SW 1271 (cell line): Measurements from ENCODE around the gene VSIG8.
"Not testable (repeated sequence)": the region's sequence is repeated elsewhere in the genome, so short reads cannot be mapped to it uniquely, and the experiment has no call there.

Experiments
- DNase-seq, 2 experiments: peaks; one replicate each; lab custom pipeline; 2025; lab: John Stamatoyannopoulos, UW

Gene VSIG8

GRCh38 chr1:159862557-159862956, at the start of gene VSIG8:
Gene VSIG8 (minus strand): TSS chr1:159862657. CDS start chr1:159862521, 136 bp downstream.
- no peak for DNase-seq

DNA sequence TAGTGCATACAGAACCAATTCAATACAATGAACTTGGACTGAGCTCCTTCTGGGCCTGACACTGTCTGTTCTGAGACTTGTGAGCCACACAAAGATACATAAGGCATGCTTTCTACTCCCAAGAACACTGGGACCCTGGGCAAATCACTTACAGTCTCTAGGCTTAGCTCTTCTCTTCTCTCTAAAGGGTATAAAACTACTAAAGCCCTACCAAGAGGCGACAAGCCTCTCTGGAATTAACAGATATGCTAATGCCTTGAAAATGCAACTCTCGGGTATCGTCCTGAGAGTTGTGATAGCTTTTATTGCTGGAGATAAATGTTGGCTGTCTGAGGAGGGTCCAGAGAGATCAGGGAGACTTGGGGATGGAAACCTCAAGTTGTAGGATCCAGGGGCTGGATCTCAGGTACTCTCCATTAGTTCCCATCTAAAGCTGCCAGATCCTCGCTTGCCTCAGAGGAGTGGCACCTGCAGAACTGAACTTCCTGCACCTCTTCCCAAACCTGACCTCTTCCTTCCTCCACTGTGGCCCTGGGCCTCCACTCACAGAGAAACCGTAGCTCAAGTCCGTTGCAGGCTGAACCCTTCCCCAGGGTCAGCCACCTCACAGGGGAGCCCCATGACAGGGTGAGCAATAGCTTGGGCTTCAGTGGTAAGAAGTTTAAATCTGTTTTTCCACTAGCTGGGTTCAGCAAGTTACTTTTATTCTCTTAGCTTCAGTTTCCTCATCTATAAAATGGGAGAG, 49.0 kb upstream of the VSIG8 start:
- no peak for DNase-seq

- DNase-seq, result no peak
Measured at GRCh38 chr1:159908031-159908940, 45.8 kb upstream of the VSIG8 start.

- no peak for DNase-seq
Measured at GRCh38 chr1:159906960-159907359, 44.5 kb upstream of the VSIG8 start.

DNA sequence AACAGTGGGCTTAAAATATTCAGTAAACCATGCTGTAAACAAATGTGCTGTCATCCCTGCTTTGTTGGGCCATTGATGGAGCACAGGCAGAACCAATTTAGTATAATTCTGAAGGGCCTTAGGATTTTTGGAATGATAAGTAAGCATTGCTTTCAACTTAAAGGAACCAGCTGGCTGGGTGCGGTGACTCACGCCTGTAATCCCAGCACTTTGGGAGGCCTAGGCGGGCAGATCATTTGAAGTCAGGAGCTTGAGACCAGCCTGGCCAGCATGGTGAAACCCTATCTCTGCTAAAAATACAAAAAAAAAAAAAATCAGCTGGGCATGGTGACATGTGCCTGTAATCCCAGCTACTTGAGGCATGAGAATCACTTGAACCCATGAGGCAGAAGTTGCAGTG, 41.6 kb upstream of the VSIG8 start:
- not testable (repeated sequence) for DNase-seq

DNA sequence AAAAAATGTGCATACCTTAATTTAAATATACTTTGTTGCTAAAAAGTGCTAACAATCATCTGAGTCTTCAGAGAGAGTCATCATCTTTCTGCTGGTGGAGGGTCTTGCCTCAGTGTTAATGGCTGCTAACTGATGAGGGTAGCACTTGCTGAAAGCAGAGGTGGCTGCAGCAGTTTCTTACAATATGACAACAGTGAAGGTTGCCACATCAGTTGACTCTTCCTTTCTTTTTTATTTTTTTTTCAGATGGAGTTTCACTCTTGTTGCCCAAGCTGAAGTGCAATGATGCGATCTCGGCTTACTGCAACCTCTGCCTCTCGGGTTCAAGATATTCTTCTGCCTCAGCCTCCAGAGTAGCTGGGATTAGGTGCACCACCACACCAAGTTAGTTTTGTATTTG, 40.1 kb upstream of the VSIG8 start:
- no peak for DNase-seq

- DNase-seq, result no peak
Measured at GRCh38 chr1:159900755-159901360, 38.4 kb upstream of the VSIG8 start.

DNA sequence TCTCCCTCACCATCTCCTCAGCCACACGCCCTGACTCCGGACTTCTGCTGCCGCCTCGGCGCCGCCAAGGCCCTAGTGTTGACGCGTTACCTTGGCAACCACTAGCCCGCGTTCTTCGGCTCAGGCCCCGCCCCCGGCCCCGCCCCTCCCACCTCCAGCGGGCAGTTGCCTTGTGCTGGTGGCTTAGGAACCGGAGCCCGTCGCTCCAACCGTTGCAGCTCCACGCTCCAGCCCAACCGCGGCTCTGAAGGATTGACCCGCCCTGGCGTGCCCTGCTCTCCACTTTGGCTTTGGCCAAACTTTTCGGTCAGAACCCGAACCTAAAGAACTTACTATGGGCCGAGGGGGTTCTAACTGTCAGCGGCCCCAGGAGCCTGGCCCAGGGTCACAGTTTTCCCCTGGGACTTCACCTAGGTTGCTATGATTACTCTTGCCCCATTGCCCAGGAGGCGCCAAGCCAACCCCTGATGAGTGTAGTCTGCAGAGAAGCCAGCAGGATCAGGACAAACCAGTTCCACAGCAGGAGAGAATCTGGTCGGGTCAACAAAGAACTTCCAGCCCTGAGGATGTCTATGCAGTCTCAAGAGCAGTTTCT, 37.7 kb upstream of the VSIG8 start, which contains the start of gene CFAP45:
Gene CFAP45 (minus strand): TSS at position 80 of the 595 bp plus-strand sequence. CDS start 67 bp downstream, at position 13.
- DNase-seq, result no peak

GRCh38 chr1:159899634-159900033, 37.2 kb upstream of the VSIG8 start:
- not testable (repeated sequence) for DNase-seq

GRCh38 chr1:159898527-159898926, 36.1 kb upstream of the VSIG8 start:
- no peak for DNase-seq

DNA sequence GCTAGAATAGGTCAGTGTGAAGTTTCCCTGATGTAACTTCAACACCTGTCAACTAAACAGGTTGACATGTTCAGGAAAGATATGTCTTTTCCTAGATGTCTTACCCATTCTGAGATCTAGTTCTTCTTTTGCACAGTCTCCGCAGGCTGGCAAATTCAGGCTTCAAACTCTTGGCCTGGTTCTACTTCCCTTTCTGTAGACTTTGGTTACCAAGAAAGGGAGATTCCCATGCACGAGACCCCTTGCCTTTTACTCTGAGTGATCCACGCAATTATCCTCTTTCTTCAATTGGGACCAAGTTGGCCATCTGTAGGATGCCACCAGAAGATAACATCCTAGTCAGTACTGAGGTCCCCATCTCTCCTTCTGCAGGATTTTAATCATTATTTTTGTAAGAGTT, 35.5 kb upstream of the VSIG8 start:
- DNase-seq, result no peak

DNA sequence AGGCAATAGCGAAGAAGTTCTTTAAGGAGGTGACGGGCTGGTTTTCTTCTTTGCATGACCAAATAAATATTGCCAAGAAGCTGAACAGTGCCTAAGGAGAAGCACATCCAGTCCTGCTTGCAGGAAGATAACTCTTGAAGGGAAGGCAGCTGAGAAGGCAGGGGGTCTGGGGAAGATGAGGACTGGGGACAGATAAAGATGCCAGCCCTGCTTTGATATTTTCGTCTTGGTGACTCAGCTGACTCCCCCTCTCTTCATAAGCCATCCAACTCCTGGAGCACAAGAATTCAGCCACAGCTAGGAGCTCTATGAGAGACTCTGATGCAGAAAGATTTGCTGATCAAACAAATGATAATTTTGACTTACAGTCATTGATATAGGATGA, 34.1 kb upstream of the VSIG8 start:
- DNase-seq, result no peak

DNA sequence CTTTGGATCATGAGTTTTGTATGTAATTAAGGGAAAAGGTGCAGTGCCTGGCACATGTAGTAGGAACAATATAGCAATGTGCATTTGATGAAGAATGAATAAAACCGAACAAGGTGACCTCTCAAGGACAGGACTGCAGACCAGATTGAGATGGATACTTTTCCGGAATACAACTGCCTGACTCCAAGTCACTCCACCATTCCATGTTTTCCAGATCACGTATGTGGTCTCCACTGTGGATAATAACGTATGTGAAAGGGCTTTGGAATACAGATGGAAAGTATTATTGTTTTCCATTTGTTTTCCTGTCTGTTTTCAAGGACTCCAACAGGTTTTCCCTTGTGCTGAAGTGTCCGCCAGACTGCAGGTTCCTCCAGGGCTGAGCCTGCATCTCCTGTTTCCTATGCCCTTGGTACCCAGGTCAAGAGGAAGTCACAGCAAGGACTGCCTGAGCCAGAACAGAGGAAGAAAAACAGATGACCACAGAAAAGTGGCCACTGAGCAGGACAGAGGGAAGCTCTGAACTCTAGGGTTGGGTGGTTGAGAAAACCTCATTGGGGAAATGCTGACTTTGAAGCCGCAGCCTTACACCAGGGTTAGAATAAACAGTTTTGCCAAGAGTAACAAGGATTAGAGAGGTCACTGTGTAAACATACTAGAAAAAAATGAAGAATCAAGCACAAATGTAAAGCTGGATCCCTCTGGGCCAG, 33.5 kb upstream of the VSIG8 start:
- no peak for DNase-seq

DNA sequence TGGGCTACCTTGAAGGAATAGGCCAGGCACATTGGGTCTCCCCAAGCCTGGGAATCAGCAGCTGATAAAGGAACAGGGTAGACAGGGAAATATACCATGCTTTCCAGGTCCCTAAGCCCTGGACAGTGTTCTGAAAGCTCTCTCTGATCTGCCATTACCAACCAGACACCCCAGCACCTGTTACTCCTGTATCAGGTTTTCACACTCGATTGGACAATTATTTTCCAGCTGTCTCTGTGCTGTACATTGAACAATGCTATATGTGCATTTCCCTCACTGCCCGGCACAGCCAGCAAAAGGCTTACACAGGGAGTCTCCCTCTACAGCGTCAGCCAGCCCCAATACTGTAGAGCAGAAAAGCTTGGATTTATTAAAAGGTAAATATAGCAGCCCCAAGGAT, 32.8 kb upstream of the VSIG8 start:
- DNase-seq, result no peak

- no peak for DNase-seq
Measured at GRCh38 chr1:159892944-159893343, 30.5 kb upstream of the VSIG8 start.

DNA sequence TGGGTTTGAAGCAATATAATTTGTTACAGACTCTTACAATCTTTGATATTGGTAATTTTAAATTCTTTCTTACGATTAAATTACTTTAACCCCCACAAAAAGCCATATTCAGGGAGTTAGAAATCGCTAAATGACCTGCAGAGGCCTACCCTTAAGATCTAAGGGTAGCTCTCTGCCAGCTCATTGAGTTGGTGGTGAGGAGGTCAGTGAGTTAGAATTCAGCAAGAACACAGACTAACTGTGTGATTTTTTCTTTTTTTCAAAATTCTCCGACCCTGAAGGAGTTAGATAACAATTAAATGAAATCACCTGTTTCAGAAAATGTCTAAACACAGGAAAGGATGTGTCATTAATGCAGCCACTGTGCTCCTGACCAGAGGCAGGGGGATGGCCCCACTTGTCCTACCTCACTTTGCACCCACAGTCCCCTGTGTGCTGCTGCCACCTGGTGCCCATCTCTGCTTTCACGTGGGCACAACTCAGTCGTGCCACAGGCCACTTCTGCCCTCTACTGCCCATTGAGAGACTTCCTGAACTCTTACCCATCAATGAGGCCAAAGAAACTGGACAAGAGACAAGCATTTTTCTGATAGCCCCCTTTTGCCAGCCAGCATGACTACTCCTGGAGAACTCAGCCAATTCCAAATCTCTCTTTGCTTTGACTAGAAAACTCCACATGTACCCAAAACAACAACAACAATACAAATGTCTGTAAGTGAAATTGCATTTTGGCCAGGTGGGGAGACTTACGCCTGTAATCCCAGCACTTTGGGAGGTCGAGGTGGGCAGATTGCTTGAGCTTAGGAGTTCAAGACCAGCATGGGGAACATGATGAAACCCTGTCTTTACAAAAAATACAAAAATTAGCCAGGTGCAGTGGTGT, 29.1 kb upstream of the VSIG8 start:
- DNase-seq, result peak; percentile 65 to 72

GRCh38 chr1:159890390-159890789, 27.9 kb upstream of the VSIG8 start:
- DNase-seq, result no peak

- peak; percentile 67 to 82 for DNase-seq
Measured at GRCh38 chr1:159889821-159890252, 27.4 kb upstream of the VSIG8 start.

DNA sequence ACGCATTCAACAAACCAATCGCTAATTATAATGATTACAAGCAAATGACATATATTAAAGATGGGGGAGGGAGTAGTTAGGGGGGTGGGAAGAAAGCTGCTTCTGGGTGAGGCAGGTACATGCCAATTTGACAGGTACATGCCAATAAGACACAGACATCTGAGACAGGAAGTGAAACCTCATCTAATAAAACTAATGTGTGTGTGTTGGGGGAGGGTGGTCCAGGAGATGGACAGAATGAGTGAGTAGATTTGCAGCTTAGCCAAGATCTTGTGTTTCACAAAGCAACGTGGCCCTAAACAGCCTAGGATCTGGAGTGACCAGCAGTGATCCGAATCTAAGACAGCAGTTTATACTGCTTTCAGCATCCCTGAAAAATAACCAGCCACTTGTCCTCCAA, 26.7 kb upstream of the VSIG8 start:
- no peak for DNase-seq

- no peak for DNase-seq
Measured at GRCh38 chr1:159884296-159884695, 21.8 kb upstream of the VSIG8 start.
